K562 (cell line): Measurements from ENCODE around the gene NACA. TPM values are rescaled to one million over a fixed set of nuclear protein-coding genes. Genes with fewer than 3 reads are reported as not detected.

Source experiments
- ATF7 ChIP-seq: fragments of 450-650 bp; IDR thresholded peaks from 2 replicates; pipeline ENCODE4 v1.7.1; 2014; ENCODE audit warnings: mild to moderate bottlenecking, moderate library complexity
- BCLAF1 ChIP-seq, 2 experiments: fragments of 450-650 bp in 1 of 2; IDR thresholded peaks; 2 replicates each; pipeline ENCODE4 v1.6.1; 2011 to 2017; ENCODE audit warnings: low read depth in 2 of 2, antibody characterized with exemption in 1 of 2, borderline replicate concordance in 1 of 2, low read length in 1 of 2, mild to moderate bottlenecking in 1 of 2, mixed read lengths in 1 of 2; ENCODE audit not compliant: control insufficient read depth in 1 of 2
- CLOCK ChIP-seq: fragments of 250-450 bp; sonication (Bioruptor Pico); IDR thresholded peaks from 2 replicates; pipeline ENCODE4 v1.4.0; 2020; ENCODE audit warnings: mild to moderate bottlenecking, moderate library complexity, borderline replicate concordance
- CREB3 ChIP-seq: fragments of 450-650 bp; conservative IDR thresholded peaks from 2 replicates; pipeline ENCODE4 v1.6.1; 2016; ENCODE audit warnings: missing genetic modification characterization, low read depth, mild to moderate bottlenecking, missing compliant biosample characterization, moderate library complexity
- ETV1 ChIP-seq: fragments of 450-650 bp; conservative IDR thresholded peaks from 2 replicates; pipeline ENCODE4 v1.6.1; 2016; ENCODE audit warnings: missing genetic modification characterization, control low read depth, low read depth, missing compliant biosample characterization
- HMGXB4 ChIP-seq: sonication (generic); formaldehyde crosslinking; IDR thresholded peaks from 2 replicates; pipeline ENCODE4 v1.8.1; 2023; ENCODE audit warnings: mild to moderate bottlenecking, missing genetic modification reagents
- JUNB ChIP-seq: fragments of 450-650 bp; formaldehyde crosslinking; conservative IDR thresholded peaks from 2 replicates; pipeline ENCODE4 v1.4.0; 2020; ENCODE audit warnings: mild to moderate bottlenecking
- MAFK ChIP-seq: IDR thresholded peaks from 2 replicates; pipeline ENCODE4 v1.6.1; 2011; ENCODE audit warnings: low read length, improper control_type of control experiment
- MCM5 ChIP-seq: fragments of 450-650 bp; IDR thresholded peaks from 2 replicates; pipeline ENCODE4 v1.6.1; 2016; ENCODE audit warnings: low read depth
- MEF2D ChIP-seq: conservative IDR thresholded peaks from 2 replicates; pipeline ENCODE4 v1.6.1; 2016; ENCODE audit warnings: low read depth, missing genetic modification characterization, missing compliant biosample characterization
- PHF21A ChIP-seq: fragments of 450-650 bp; IDR thresholded peaks from 2 replicates; pipeline ENCODE4 v1.6.1; 2017; ENCODE audit warnings: low read depth, borderline replicate concordance
- PURB ChIP-seq: sonication (generic); formaldehyde crosslinking; IDR thresholded peaks from 2 replicates; pipeline ENCODE4 v1.9.0; 2021; ENCODE audit warnings: low read depth, mild to moderate bottlenecking, missing genetic modification reagents
- ZNF518B ChIP-seq: fragments of 250-450 bp; sonication (Bioruptor Pico); IDR thresholded peaks from 2 replicates; pipeline ENCODE4 v1.5.0; 2021; ENCODE audit warnings: mild to moderate bottlenecking, moderate library complexity
- polyA plus RNA-seq, 8 experiments: library from polyadenylated mRNA; depleted of rRNA in 4 of 8; stranded (reverse) in 5 of 8; unstranded in 3 of 8; fragments of >200 nt; fragmentation: Nextera tagmentation in 2 of 8; fragmentation: Illumina TruSeq in 1 of 8; extraction: Ambion mirVana in 2 of 8; extraction: Trizol in 1 of 8; gene quantifications; 2 replicates each; pipeline versions ENCODE4 v1.2.1 to v1.2.3, GENCODE V29; 2011 to 2014; ENCODE audit warnings: inconsistent platforms in 1 of 8, missing spikeins in 1 of 8
- total RNA-seq, 7 experiments: library from RNA; depleted of rRNA in 6 of 7; stranded (reverse); fragments of >200 nt in 6 of 7; fragmentation: Illumina TruSeq in 2 of 7; extraction: Trizol in 2 of 7; gene quantifications; 2 replicates each; pipeline versions ENCODE4 v1.2.1 to v1.2.3, GENCODE V29; 2011 to 2021; ENCODE audit warnings: low replicate concordance in 1 of 7

NACA gene
- total and polyA plus RNA-seq, 9 of the 15 experiments (the other 6 are each of a cell fraction or from before 2014, with no cell fraction given), result 1,030 to 2,416 (median 1,645) TPM

- no peak for TF ChIP-seq ATF7
- TF ChIP-seq JUNB (CRISPR knock-in tag), result no peak
- TF ChIP-seq PHF21A, result no peak; the same call in 1 of the 2 replicates
- TF ChIP-seq CREB3, result no peak
- TF ChIP-seq MEF2D (tag), result no peak
- no peak for TF ChIP-seq CLOCK (CRISPR knock-in tag)
- TF ChIP-seq MCM5, result no peak
- TF ChIP-seq ETV1 (tag), result no peak
- no peak for TF ChIP-seq BCLAF1 (IDR thresholded peaks at IDR 0.05; ENCODE audit: borderline replicate concordance in 1 of 2, control insufficient read depth in 1 of 2, low read depth in 2 of 2, low read length in 1 of 2)
- no peak for TF ChIP-seq PURB (CRISPR knock-in tag)
- no peak for TF ChIP-seq HMGXB4
- no peak for TF ChIP-seq ZNF518B (CRISPR knock-in tag)
- no peak for TF ChIP-seq MAFK
Observed at GRCh38 chr12:56687223-56688128, 37.6 kb downstream of the NACA start (continued).
